EL (cell line): ENCODE results near the gene LDB2.

ENCODE experiments used
- DNase-seq: peaks from one replicate; pipeline ENCODE4 v3.0.0-alpha.2; 2016

LDB2 gene

DNA sequence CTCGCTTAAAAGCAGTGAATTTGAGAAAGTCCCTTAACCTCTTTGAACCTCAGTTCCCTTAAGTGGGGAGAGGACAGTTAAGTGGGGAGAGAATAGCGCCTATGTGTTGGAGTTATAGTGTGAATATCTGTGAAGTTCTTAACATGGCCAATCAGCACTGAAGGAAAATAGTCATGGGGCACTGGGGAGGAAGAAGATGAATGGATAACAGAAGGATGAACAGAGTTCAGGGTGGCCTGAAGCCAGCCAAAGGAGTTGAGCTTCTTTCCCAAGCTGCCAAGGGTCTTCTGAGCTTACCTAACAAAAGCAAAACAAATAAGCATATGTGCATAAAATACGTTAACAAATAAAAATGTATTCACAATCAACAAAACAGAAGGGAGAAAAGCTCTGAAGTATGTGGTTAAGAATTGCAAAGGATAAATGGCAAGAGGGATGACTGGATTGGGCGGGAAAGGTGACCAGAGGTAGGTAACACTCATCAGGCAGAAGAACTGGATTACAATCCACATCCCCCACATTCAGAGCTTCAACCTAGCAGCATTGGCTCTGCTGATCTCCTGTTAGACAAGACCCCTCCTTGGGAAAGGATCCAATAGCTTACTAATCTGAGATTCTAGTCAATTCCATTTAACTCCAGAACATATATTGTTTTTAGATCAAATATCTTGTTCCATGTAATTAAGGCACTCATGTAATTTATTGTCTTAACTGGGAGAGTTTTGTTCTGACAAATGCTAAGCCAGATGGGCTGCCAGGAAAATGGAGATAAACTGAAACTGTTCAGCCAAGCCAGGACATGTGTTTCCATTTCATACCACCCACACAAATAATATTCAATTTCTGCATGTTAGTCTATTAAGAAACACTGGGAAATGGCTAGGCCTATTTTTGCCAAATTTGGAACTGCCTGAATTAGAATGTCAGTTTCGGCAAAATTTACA, 221.2 kb downstream of the LDB2 start:
- no peak for DNase-seq

DNA sequence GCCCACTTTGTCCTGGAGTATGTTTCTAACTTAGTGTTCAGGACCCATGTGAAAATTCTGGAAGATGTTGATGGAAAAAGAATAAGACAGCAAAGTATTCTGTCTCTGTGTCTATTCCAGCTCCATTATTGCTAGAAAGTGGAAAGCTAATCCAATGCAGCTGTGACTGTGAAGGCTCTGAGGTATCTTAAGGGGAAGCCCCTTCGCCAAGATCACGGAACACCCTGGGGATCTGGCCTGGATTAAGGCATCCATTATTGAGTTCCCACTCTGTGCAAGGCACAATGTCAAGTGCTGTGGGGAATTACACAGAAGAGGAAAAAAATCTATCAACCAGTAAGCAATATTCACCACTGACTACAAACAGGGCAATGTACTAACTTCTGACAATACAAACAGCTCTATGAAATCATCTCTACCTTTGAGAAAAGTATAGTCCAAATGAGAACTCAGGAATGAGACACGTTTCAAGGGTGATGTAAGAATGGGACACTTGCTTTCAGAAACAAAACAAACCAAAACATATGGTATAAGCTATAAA, 222.1 kb downstream of the LDB2 start:
- no peak for DNase-seq

DNA sequence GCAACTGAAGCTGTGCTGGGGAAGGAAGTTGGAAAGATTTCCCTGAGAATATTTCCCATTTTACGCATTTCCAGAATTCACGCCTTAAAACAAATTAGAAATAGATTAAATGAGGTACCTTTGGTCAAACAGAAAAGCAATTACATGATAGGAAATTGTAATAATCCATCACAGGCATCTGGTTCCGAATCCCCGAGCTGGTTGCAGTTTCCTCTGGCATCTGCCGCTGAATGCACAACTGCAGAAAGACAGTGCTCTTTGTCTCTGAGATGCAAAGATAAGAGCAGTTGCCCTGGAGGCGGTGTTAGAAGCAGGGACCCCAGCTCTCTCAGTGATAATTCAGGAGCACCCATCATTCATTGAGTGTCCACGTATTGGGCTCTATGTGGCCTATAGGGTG, 224.4 kb downstream of the LDB2 start:
- DNase-seq, result no peak

DNA sequence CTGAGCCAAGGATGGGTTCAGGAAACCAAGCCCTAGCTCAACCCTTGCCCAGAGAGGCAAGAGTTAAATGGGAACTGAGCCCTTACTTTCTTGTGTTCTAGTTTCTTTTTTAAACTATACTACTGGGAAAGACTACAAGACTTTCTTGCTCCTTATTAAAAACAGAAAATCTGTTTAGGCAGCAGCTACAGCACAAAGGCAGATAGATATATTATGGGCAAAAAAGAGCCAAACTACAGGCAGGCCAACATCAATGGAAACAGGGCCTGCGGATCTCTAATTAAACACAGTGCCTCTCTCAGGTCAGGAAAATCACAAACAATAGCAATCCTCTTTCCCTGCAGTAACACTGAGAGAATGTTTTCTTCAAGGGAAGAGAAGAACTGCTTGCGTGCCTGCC, 226.0 kb downstream of the LDB2 start:
- DNase-seq, result no peak

DNA sequence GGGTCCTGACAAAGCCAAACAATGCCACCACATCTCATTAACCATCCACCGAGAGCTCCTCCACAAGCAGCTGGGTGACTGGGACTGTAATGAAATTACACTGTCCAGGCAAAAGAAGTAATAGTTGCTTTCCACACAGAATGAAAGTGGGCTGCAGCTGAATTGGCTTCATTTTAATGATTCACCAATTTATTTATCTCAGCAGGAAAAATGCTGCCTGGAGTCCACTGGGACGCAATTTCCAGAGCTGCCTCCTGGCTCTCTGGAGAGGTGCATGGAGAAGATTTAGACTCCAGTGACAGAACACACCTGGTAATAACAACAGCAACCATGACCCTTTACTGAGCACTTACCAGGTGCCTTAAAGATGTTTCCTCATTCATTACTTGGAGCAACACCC, 226.7 kb downstream of the LDB2 start:
- no peak for DNase-seq

DNA sequence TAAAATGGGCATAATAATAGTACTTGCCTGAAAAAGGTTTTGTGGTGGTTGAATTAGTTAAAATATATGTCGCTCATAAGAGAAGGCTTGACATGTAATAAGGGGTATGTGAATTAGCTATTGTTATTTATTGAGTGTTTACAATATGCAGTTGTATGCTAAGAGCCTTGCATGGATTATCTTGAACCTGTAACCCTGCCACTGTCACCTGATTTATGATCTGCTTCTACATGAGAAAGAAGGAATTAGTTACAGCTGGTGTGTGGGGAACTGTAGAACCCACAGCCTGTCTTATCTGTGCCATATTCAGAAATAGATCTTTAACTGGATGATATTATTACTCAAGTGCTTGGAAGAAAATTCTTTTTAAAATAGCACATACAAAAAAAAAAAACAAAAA, 227.7 kb downstream of the LDB2 start:
- no peak for DNase-seq

DNA sequence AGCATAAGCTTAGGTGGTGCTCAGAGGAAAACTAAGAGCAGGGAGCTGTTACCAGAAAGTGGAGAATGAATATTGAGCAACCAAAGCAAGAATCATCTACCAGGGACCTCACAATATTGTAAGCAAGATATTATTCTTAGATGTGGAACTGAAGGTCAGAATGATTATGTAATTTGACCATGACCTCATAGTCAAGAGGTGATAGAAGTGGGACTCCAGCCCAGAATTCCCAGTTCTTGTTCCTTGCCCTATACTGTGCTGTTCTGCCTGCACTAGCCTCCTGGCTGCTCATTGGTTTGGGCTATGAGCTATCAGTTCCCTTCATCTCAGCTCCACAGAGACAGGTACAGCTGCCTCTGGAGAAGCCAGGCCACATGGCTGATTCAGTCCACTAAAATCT, 229.4 kb downstream of the LDB2 start:
- peak; percentile 34 for DNase-seq

DNA sequence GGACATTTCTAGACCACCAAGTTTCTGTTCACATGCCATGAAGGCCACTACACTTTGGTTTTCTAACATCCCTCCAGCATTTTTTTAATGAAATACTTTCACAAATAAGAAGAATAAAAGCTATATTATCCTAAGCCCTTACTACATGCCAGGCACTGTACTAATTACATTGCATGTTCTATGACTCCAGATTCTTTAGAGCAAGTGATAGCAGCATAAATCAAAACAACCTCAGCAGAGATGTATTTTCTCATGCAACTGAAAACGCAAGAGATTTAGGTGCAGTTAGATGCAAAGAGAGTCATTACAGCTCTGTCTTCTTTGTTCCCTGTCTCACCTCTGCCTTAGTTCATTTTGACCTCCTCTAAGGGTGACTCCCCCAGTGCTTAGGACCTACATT, 230.0 kb downstream of the LDB2 start:
- DNase-seq, result no peak

DNA sequence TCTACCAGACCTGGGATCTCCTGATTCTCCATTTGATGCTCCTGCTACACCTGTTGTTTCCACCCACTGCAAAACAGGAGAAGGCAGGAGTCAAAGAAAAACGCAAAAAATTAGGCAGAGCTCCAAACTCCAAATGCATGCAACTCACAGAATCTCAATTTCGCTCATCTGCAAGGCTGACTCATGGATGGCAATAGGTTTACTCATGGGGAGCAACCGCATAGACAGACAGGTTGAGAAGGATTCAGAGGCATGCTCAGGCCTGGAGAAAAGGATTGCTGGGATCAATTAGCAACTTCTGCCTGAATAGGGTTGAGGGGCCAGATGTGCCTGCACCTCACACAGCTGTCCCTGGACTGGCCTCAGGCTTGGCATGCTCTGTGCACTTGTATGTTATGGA, 231.0 kb downstream of the LDB2 start:
- DNase-seq, result peak; percentile 95

DNA sequence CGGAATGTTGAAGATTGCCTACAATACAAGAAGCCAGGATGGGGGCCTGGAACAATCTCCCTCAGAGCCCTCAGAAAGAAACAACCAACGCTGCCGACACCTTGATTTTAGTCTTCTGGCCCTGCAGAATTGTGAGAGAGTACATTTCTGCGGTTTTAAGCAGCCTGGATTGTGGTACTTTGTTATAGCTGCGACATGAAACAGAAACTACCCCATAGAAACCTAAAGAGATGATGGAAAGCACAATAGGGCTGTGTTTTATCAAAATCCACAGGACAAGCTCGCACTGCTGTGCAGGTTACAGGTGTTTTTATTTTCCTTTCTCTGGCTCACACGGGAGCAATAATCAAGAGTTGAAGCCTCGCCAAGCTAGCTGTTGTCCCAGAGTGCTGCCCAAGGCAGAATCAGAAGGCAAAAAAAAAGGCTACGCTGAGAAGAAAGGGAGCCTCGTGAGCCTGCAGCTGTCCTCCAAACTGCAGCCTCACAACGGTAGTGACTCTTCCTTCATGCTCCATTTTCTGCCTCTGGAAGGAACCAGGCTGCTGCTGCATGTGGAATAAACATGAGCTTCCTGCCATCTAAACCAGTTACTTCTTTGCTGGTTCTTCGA, 232.4 kb downstream of the LDB2 start:
- DNase-seq, result no peak

DNA sequence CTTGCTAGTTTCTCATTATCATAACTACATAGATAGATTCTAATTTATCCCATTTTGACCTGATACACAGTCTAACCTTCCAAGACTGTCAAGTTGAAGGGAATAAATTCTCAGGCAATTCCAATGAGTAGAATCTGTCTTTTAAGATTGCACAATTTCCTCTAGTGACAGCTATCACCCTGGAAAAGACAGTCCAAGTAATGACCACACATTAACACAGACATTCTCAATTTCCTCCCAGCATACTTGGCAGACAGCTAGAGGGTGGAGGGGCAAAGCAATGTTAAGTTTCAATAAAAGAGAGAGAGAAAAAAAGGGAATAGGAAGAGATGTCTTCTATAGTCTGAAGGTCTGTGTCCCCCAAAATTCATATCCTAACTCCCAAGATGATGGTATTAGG, 234.7 kb downstream of the LDB2 start:
- DNase-seq, result peak; percentile 50

DNA sequence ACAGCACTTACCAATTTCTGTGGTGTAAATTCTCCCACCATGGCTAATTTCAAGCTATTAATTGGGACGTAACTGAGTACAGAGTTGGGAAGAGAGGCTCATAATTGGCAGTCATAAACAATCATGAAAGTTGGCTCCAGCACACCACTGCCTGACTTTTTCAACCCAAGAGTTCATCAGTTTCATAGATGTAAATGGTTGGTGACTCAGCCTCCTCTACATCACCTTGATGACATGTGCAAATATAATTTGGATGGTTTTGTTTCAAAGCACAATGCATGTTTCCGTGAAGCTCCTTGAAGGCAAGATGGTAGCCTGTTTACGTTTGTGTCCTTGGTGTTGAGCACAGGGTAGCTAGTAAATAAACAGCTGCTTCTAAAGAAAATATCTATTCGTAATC, 235.1 kb downstream of the LDB2 start:
- DNase-seq, result no peak

DNA sequence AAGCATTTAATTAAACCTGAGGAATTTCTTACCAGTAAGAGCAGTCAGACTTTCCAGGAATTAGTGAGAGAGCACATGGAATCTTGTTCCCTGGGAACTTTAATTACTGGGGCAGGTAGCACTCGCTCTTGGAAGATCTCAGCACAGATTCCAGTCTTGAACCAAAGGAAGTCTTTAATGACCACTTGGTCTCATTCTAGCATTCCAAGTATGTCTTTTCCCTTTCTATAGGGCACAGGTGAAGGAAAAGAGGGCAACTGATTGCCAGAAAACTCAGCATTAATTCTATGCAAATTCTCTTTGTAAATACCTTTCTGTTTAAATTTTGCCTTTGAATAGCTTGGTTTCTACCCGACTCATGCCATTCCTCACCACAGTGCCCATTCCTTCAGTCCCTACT, 236.6 kb downstream of the LDB2 start:
- DNase-seq, result no peak

DNA sequence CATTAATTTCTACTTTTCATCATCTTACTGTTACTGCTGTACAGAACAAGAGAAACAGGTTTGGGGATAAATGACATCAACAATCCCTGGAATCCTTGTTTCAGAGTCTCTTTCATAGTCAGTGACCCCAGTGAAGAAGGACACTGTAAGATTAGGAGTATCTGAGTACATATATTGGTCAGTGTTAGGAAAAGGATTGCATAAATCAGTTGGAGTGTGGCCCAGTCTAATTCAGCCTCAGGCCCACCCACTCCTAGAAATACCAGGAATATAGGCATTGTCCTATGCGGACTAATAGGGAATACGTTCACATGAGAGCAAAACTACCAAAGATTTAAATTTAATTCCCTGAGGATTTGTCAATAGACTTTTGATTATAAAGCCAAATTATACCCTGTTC, 237.8 kb downstream of the LDB2 start:
- DNase-seq, result no peak

DNA sequence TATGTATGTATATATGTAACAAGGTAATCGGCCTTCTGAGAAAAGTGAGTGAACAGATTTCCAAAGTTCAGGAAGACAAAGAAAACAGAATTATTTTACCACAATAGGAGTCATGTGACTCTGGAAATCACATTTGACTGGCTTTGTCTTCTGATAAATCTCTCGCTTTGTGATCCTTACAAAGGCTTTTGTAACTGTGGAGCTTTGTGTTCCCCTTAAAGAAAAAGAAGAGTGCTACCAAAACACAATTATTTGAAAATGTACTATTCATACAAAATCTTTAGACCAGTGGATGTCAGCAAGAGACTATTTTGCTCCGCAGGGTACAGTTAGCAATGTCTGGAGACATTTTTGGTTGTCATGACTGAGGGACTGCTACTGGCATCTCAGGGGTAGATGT, 238.8 kb downstream of the LDB2 start:
- DNase-seq, result no peak

DNA sequence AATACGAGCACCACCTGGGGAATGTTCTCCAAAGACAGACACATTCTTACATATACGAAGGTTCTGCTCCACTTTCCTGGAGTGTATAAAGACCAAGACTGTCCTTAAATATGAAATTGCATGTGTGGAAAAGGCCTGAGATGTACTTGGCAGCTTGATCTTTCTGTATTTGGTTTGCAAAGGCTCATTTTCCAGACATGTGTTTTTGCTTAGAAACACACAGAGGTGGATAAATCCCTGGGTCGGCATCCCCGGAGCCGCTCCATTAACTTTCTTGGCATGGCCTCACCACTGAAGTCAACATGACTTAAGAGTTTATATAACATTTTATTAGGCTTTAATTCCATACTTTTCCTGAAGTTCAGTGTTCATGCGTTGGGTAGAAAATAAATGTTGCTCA, 239.4 kb downstream of the LDB2 start:
- DNase-seq, result no peak

DNA sequence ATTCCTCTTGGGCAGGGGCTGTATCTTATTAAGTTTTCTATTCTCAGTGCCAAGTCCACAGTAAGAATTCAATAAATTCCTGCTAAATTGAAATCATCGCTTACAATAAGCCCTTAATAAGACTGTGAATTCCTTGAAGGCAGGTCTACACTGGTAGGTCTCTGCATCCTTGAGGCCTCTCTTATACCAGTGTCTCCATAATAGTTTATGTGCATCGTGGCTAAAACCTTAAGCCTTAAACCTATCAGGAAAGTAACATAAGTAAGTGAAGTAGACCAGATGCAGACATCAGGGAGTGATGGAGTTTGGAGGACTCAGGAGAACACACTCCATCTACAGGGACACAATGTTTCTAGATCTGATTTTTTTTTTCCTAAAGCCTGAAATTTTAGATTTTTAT, 240.3 kb downstream of the LDB2 start:
- no peak for DNase-seq

DNA sequence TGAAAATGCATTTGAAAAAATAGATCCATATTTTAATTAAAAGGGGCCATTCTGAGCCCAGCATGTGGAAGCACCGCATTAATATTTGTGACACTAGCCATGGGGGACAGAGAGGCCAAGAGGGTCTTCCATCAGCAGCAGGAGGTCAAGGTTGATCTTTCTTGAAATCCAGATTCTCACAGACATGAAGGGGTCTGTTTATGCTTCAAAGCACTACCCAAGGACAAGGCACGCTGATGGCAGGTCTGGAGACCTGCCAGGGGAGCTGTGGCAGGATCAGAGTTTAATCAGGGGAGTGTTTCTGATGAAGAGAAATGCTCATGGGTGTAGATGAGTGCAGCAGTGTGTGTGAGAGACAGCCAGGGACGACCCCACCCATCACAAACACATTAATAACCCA, 243.3 kb downstream of the LDB2 start:
- DNase-seq, result no peak

DNA sequence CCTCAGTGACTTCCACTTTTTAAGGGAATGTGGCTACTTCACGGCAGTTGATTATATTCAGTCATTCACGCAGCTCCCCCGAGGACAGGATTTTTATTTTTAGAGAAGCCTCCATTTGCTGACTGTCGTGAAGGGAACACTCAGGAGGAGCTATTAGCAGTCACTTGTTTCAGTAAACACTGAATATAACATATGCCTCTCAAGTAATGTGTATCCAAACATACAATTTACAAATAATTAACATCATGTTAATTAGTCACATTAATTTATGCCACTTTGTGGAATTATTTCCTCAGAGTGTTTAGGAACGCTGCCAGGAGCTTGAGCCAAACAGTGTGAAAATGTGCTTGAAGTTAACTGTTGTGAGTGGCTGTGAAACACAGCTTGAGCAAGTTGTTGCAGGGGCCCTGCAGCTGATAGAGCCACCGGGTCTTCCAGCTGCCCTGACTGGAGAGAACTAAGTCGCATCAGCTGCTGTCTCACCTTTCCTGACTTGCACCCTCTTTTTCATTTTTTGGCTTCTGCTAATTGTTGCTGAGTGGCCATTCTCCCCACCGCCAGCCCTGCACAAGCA, 245.6 kb downstream of the LDB2 start:
- no peak for DNase-seq

DNA sequence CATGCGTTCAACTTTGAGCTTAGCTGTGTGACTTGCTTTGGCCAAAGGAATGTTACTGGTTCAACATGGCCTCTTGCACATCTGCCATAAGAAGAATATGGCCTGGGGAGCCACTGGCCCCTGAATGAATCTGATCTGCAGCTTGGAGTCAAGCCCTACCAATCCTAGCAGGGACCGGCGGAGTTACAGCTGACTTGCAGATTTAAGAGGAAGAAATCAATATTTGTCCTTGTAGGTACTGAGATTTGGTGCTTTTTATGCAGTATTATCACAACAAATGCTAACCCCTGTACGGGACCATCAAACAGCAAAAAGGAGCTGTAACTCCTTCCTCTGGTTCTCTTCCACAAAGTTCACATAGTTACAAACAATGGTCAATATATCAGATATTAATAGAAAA, 252.0 kb downstream of the LDB2 start:
- DNase-seq, result no peak

DNA sequence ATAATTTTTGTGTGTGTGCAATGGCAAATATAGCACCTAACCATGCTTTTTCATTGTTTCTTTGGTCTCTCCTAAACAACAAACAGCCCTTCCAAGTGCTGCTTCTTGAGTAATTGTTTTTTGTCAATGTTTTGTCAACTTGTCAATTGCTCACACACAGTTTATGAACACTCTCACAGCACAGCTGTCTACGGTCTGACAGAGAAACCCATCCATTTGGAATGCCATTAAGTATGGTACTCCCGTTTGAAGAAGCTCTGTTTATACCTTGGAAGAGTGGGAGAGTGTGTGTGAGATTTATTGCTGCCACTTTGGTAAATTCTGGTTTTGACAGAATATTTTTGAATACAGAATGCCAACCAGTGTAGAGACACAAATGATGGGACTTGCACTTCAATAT, 254.6 kb downstream of the LDB2 start:
- no peak for DNase-seq

DNA sequence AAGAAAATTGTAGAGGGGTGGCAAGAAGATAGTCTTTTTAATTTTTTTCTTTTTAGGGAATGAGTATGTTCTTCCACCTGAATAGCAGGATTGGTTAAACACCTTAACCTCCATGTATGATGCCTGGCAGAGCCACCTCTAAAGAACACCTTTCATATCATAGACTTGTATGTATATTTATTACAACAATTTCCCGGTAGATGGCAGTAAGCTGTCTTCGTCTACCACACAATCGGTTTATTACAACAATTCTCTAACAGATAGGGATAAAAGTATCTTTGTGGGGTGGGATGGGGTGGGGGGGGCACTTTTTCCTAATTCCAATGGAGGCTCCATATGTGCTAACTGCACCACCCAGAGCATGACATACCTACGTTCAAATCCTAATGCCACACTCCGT, 255.5 kb downstream of the LDB2 start:
- peak; percentile 11 for DNase-seq

DNA sequence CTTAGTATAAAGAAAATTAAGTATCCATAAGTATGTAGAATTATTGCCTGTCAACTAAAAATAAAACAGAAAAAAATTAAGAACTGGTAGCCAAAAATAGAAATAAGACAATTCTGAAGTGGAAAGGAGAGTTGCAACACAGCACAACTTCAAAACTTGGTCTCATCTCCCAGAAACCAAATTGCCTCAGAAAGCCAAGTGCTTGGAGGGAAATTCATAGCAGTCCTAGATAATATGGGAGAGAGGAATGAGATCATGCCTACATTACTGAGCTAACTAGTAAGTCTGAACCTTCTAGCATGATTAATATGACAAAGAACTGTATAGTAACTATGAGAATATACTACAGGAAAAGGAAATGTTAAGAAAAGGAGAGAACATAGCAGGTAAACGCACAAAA, 256.5 kb downstream of the LDB2 start:
- DNase-seq, result peak; percentile 21
